Fibroblast of lung (primary cell): ENCODE data around the gene HOXB1. TPM values are rescaled to one million over a fixed set of nuclear protein-coding genes. Genes with fewer than 3 reads are reported as not detected.
A peak's percentile ranks its signal among the peaks of the same experiment; 100 is the strongest.

Experiments
- DNase-seq, 2 donors: peaks; one replicate each; pipeline versions ENCODE4 v3.0.0 to v3.0.0-alpha.2; 2010; ENCODE audit warnings: low read depth in 2 of 2
- H2AFZ ChIP-seq: 2 replicates; pipeline ENCODE4 v1.5.1; 2012; ENCODE audit warnings: low read length, control low read depth, inconsistent platforms
- H3K27ac ChIP-seq: 2 replicates; pipeline ENCODE4 v1.5.1; 2011; ENCODE audit warnings: low read length, control low read depth; ENCODE audit not compliant: insufficient read depth
- H3K27me3 ChIP-seq: 2 replicates; pipeline ENCODE4 v1.5.1; 2011; ENCODE audit warnings: mild to moderate bottlenecking, low read length; ENCODE audit not compliant: control insufficient read depth, insufficient read depth
- H3K36me3 ChIP-seq: 2 replicates; pipeline ENCODE4 v1.5.1; 2011; ENCODE audit warnings: low read length; ENCODE audit not compliant: control insufficient read depth, insufficient read depth
- H3K4me1 ChIP-seq: 2 replicates; pipeline ENCODE4 v1.5.1; 2011; ENCODE audit warnings: low read length; ENCODE audit not compliant: control insufficient read depth, insufficient read depth; ENCODE audit errors: extremely low read depth
- H3K4me2 ChIP-seq: 2 replicates; pipeline ENCODE4 v1.5.1; 2011; ENCODE audit warnings: low read length, control low read depth; ENCODE audit not compliant: insufficient read depth; ENCODE audit errors: extremely low read depth
- H3K4me3 ChIP-seq, 4 experiments: fragments of 200-600 bp in 1 of 4; sonication (generic) in 1 of 4; replicated peaks in 1 of 4; 2 replicates each; pipeline ENCODE4 v1.5.1; 2011 to 2016; ENCODE audit warnings: low read length in 4 of 4, low read depth in 3 of 4, mild to moderate bottlenecking in 3 of 4, control low read depth in 2 of 4, inconsistent platforms in 1 of 4, mixed read lengths in 1 of 4; ENCODE audit not compliant: insufficient read depth in 1 of 4; ENCODE audit errors: control extremely low read depth in 1 of 4
- H3K79me2 ChIP-seq: 2 replicates; pipeline ENCODE4 v1.5.1; 2012; ENCODE audit warnings: mild to moderate bottlenecking, low read length, inconsistent platforms; ENCODE audit not compliant: control insufficient read depth, insufficient read depth
- H3K9ac ChIP-seq: 2 replicates; pipeline ENCODE4 v1.5.1; 2011; ENCODE audit warnings: mild to moderate bottlenecking, low read length, control low read depth; ENCODE audit not compliant: insufficient read depth
- H3K9me3 ChIP-seq: 2 replicates; pipeline ENCODE4 v1.5.1; 2012; ENCODE audit warnings: low read depth, low read length; ENCODE audit not compliant: control insufficient read depth, insufficient read depth
- H4K20me1 ChIP-seq: 2 replicates; pipeline ENCODE4 v1.5.1; 2011; ENCODE audit warnings: low read length; ENCODE audit not compliant: control insufficient read depth, insufficient read depth; ENCODE audit errors: extremely low read depth
- CTCF ChIP-seq, 2 donors: IDR thresholded peaks in 1 of 2; conservative IDR thresholded peaks in 1 of 2; 1 replicate in 1 of 2; 2 replicates in 1 of 2; pipeline ENCODE4 v1.5.1; 2011 to 2012; ENCODE audit warnings: low read length in 2 of 2, control low read depth in 1 of 2, inconsistent platforms in 1 of 2, low read depth in 1 of 2, mild to moderate bottlenecking in 1 of 2
- EZH2 ChIP-seq: IDR thresholded peaks from 2 replicates; pipeline ENCODE4 v1.5.1; 2012; ENCODE audit warnings: low read length, control low read depth, mild to moderate bottlenecking; ENCODE audit errors: missing control alignments
- polyA minus RNA-seq: library from RNA; depleted of rRNA, polyadenylated mRNA; stranded (reverse); fragments of >200 nt; gene quantifications from 2 replicates; pipeline ENCODE4 v1.2.3, GENCODE V29; 2011; ENCODE audit warnings: low replicate concordance
- polyA plus RNA-seq, 2 donors: library from polyadenylated mRNA; depleted of rRNA in 1 of 2; stranded (reverse) in 1 of 2; unstranded in 1 of 2; fragments of >200 nt; gene quantifications; 2 replicates each; pipeline ENCODE4 v1.2.1, GENCODE V29; 2011 to 2012; ENCODE audit warnings: missing spikeins in 1 of 2
- total RNA-seq: library from RNA; depleted of rRNA; stranded (reverse); fragments of >200 nt; gene quantifications from 2 replicates; pipeline ENCODE4 v1.2.1, GENCODE V29; 2014

Gene HOXB1
- total RNA-seq, result not detected in 2 replicates
- not detected in 2 replicates for polyA plus RNA-seq
- polyA plus RNA-seq (2012), result not detected in 2 replicates
- polyA minus RNA-seq, result not detected in 2 replicates

DNA sequence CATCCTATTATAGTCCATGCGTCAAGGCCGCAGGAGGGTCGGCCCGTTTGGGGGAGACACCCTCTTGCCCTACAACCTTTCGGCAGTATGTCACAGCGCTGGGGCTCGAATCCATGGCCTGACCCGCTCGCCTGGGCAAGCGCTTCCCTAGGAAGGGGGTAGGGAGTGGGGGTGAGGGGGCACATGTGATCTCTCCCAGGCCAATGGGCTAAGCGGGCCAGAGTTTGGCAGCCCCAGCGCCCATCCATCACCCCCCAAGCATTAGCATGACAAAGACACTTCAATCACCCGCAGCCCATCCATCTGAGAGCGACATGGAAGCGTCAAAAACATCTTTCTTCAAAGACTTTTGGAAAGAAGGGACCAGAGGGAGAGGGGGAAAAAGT, at the start of gene HOXB1:
HOXB1 (minus strand) TSS at position 125 of the 386 bp plus-strand sequence; CDS start at position 18, 107 bp downstream.
- Histone ChIP-seq H3K79me2 (no peaks in the 10 kb centered on the region), H4K20me1 (no peaks in the 10 kb centered on the region), H3K9ac (no peak within 1 kb of the TSS), H3K4me2 (no peak within 1 kb of the TSS), H3K4me3 (no peak within 1 kb of the TSS), H3K27me3 (no peaks in the 10 kb centered on the region), H3K27ac (no peak within 1 kb of the TSS), H3K36me3 (no peaks in the 10 kb centered on the region), H3K9me3 (no peaks in the 10 kb centered on the region), H2AFZ (no peak within 1 kb of the TSS), H3K4me1 (no peaks in the 10 kb centered on the region)
- TF ChIP-seq CTCF (conservative IDR thresholded peaks at IDR 0.05 in 1 of 2, IDR thresholded peaks at IDR 0.05 in 1 of 2; ENCODE audit: low read depth in 1 of 2, low read length in 2 of 2), result no peak
- TF ChIP-seq EZH2, result no peak
- no peak for DNase-seq

- Histone ChIP-seq H3K9ac (peak overlapping the region; percentile 98), H3K4me2 (peak overlapping the region; percentile 99), H3K4me1 (peaks cover 15% of the 10 kb centered on the region), H4K20me1 (no peaks in the 10 kb centered on the region), H3K4me3 (peak overlapping the region; percentile 80 to 98 (median 84)), H3K27me3 (no peaks in the 10 kb centered on the region), H3K9me3 (no peaks in the 10 kb centered on the region), H2AFZ (no peak overlapping the region), H3K79me2 (peaks cover 99% of the 10 kb centered on the region), H3K27ac (peak overlapping the region; percentile 98), H3K36me3 (peaks cover 4% of the 10 kb centered on the region)
- TF ChIP-seq EZH2 (no peak), CTCF (conservative IDR thresholded peaks at IDR 0.05 in 1 of 2, IDR thresholded peaks at IDR 0.05 in 1 of 2; ENCODE audit: low read depth in 1 of 2, low read length in 2 of 2) (no peak)
- DNase-seq, result peak; percentile 55 to 95
Observed at GRCh38 chr17:48579760-48580554, 49.1 kb upstream of the HOXB1 start.

DNA sequence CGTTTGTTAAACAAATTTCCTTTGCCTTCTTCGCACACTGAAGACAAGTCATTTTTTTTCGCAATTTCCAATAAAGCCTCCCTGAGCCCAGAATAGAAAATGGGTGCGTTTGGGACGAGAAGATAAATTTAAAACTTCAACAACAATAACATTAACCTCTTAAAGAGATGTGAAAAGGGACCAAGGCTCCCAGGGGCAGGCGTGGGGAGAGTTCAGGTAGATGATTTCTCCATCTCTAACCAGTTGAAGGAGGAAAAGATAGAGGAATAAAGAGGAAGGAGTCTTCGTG, 48.6 kb upstream of the HOXB1 start:
- H4K20me1 ChIP-seq, result no peaks in the 10 kb centered on the region
- H3K4me1 ChIP-seq, result peaks cover 15% of the 10 kb centered on the region
- H2AFZ ChIP-seq, result no peak overlapping the region
- no peaks in the 10 kb centered on the region for H3K27me3 ChIP-seq
- H3K4me3 ChIP-seq, result peak overlapping the region; percentile 80 to 98 (median 84)
- TF ChIP-seq CTCF (conservative IDR thresholded peaks at IDR 0.05 in 1 of 2, IDR thresholded peaks at IDR 0.05 in 1 of 2; ENCODE audit: low read depth in 1 of 2, low read length in 2 of 2), result no peak
- TF ChIP-seq EZH2, result no peak
- peak overlapping the region; percentile 73 for H3K9ac ChIP-seq
- H3K27ac ChIP-seq, result peak overlapping the region; percentile 98
- no peak for DNase-seq
- no peaks in the 10 kb centered on the region for H3K9me3 ChIP-seq
- peak overlapping the region; percentile 99 for H3K4me2 ChIP-seq
- peaks cover 99% of the 10 kb centered on the region for H3K79me2 ChIP-seq
- peaks cover 4% of the 10 kb centered on the region for H3K36me3 ChIP-seq
